ENCODE measurements around the gene GPR155. TPM values are rescaled to one million over a fixed set of nuclear protein-coding genes. Genes with fewer than 3 reads are reported as not detected.

GPR155 gene, protein sequence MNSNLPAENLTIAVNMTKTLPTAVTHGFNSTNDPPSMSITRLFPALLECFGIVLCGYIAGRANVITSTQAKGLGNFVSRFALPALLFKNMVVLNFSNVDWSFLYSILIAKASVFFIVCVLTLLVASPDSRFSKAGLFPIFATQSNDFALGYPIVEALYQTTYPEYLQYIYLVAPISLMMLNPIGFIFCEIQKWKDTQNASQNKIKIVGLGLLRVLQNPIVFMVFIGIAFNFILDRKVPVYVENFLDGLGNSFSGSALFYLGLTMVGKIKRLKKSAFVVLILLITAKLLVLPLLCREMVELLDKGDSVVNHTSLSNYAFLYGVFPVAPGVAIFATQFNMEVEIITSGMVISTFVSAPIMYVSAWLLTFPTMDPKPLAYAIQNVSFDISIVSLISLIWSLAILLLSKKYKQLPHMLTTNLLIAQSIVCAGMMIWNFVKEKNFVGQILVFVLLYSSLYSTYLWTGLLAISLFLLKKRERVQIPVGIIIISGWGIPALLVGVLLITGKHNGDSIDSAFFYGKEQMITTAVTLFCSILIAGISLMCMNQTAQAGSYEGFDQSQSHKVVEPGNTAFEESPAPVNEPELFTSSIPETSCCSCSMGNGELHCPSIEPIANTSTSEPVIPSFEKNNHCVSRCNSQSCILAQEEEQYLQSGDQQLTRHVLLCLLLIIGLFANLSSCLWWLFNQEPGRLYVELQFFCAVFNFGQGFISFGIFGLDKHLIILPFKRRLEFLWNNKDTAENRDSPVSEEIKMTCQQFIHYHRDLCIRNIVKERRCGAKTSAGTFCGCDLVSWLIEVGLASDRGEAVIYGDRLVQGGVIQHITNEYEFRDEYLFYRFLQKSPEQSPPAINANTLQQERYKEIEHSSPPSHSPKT
- 4.6 TPM for polyA plus RNA-seq (2013, experiment 1 of 2)
- 4.9 TPM for polyA plus RNA-seq (2013, experiment 2 of 2)

DNA sequence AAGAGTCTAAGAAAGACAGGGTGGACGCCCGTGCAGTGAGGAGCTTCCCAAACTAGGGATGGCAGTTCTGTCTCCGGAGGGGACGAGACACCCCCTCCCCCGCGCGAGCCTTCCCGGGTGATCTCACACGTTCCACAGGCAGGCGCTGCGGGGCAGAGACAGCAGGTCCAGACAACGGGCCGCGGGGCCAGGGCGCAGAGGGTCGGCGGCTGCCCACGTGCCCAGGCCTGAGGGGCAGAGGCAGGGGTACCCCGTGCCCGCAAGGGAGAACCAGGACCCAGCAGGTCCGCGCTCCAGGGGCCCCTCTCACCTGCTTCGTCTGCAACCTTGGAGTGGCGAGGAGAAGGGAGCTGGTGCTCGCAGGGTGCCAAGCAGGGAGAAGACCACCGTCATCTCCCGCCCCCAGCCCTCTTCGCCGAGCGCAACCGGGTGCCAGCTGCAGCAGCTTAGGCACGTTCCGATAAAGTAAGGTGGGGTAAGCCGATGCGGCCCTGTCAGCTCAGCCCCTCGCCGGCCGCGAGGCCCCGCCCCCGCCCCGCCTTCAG, at the start of gene GPR155:
GPR155 (minus strand) TSS at position 467 of the 545 bp plus-strand sequence. CDS start 5,073 bp downstream, outside the sequence.
- H3K36me3 ChIP-seq (ENCODE audit: control insufficient read depth in 1 of 2, insufficient read depth in 2 of 2, low read depth in 1 of 2, low read length in 2 of 2): peaks cover 0 to 3% of the 10 kb centered on the region in 2 experiments
- no peak within 1 kb of the TSS for H2BK15ac ChIP-seq (ENCODE audit: low read depth, poor library complexity, severe bottlenecking)
- peak within 1 kb of the TSS; percentile 90 for H3K9ac ChIP-seq (ENCODE audit: low read length)
- no peak within 1 kb of the TSS for H2BK5ac ChIP-seq (ENCODE audit: low read depth, low read length, poor library complexity, severe bottlenecking)
- H3K27ac ChIP-seq (ENCODE audit: low read length, poor library complexity, severe bottlenecking): peak within 1 kb of the TSS; percentile 87
- H3K4me2 ChIP-seq (ENCODE audit: low read length, poor library complexity, severe bottlenecking): peak within 1 kb of the TSS; percentile 100
- H2AFZ ChIP-seq (ENCODE audit: low read depth, low read length): peak within 1 kb of the TSS; percentile 95
- H3K9me3 ChIP-seq (ENCODE audit: control insufficient read depth, low read length): no peaks in the 10 kb centered on the region
- no peaks in the 10 kb centered on the region for H3K27me3 ChIP-seq (ENCODE audit: control insufficient read depth in 1 of 2, insufficient read depth in 1 of 2, low read length in 2 of 2)
- H3K18ac ChIP-seq (ENCODE audit: low read depth in 1 of 2, low read length in 2 of 2): peak within 1 kb of the TSS; percentile 82 to 86
- H3K79me1 ChIP-seq (replicated peaks; ENCODE audit: low read length, poor library complexity, severe bottlenecking): peaks cover 12% of the 10 kb centered on the region
- peak within 1 kb of the TSS in 1 of 2 experiments; percentile 59 for H3K14ac ChIP-seq (ENCODE audit: low read length in 2 of 2)
- H4K8ac ChIP-seq (ENCODE audit: low read length): peak within 1 kb of the TSS; percentile 99
- H4K91ac ChIP-seq (ENCODE audit: low read length): no peak within 1 kb of the TSS
- peak within 1 kb of the TSS in 1 of 2 experiments; percentile 31 for H2BK12ac ChIP-seq (ENCODE audit: low read length in 2 of 2)
- H2AK5ac ChIP-seq (ENCODE audit: low read length, severe bottlenecking): peak within 1 kb of the TSS; percentile 83
- H3K4me1 ChIP-seq (ENCODE audit: control insufficient read depth, insufficient read depth, low read depth, low read length): peaks cover 8% of the 10 kb centered on the region
- peak within 1 kb of the TSS in 1 of 2 experiments; percentile 83 for H3K23ac ChIP-seq (ENCODE audit: low read length in 2 of 2)
- WGBS: under 1% methylated on average over 31 of the region's 42 CpGs
- H3K4ac ChIP-seq (ENCODE audit: low read depth in 1 of 2, low read length in 2 of 2): peak within 1 kb of the TSS; percentile 75 to 88
- H2BK120ac ChIP-seq (ENCODE audit: low read depth, low read length): peak within 1 kb of the TSS; percentile 89
- peak within 1 kb of the TSS; percentile 80 to 96 for H3K4me3 ChIP-seq (ENCODE audit: insufficient read depth in 1 of 2, low read depth in 1 of 2, low read length in 2 of 2)
- DNase-seq: peak; percentile 69

DNA sequence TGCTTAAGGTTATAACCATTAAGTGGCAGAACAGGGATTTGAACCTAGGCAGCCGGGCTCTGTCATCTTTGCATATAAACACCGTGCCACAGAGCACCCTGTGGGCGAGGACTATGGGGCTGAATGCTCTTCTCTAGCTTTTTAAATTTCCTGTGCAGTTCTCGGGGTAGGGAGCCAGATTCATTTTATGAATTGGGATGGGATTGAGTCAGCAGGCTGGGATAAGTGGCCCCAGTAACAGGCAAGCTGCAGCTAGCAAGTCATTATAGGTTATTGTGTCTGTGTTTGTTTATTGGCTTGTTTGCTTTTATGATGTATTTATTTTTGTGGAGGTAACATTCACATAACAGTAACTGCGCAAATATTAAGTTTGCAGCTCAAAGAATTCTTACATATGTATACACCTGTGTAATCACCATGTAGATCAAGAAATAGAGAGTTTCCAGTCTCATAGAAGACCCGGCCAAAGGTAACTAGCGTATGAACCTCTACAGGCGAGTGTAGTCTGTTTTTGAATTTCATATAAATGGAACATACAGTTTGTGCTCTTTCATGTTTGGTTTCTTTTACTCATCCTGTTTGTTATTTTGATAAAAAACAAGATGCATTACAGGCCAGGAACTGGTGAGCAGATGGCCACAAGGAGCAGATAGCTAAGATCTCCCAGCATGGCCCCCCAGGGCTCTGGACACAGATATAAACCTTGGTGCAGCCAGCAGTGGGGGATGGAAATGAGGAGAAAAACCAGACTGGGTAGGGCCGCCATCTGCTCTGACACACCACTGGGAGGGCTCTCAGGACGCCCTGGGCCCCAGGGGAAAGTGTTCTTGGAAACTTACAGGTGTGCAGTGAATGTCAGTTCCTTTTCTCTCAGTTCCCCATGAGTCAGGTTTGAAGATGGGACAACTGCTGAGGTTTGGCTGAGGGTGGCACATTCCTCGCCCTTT, 49.2 kb upstream of the GPR155 start:
- no peak overlapping the region for H3K18ac ChIP-seq (ENCODE audit: low read depth in 1 of 2, low read length in 2 of 2)
- H3K14ac ChIP-seq (ENCODE audit: low read length in 2 of 2): no peak overlapping the region
- H3K36me3 ChIP-seq (ENCODE audit: control insufficient read depth in 1 of 2, insufficient read depth in 2 of 2, low read depth in 1 of 2, low read length in 2 of 2): no peaks in the 10 kb centered on the region
- no peak overlapping the region for H2AK5ac ChIP-seq (ENCODE audit: low read length, severe bottlenecking)
- no peak overlapping the region for H2BK5ac ChIP-seq (ENCODE audit: low read depth, low read length, poor library complexity, severe bottlenecking)
- H2BK15ac ChIP-seq (ENCODE audit: low read depth, poor library complexity, severe bottlenecking): no peak overlapping the region
- no peak for DNase-seq
- no peak overlapping the region for H2AFZ ChIP-seq (ENCODE audit: low read depth, low read length)
- no peak overlapping the region for H3K27ac ChIP-seq (ENCODE audit: low read length, poor library complexity, severe bottlenecking)
- no peaks in the 10 kb centered on the region for H3K79me1 ChIP-seq (replicated peaks; ENCODE audit: low read length, poor library complexity, severe bottlenecking)
- no peak overlapping the region for H3K4me2 ChIP-seq (ENCODE audit: low read length, poor library complexity, severe bottlenecking)
- H3K9me3 ChIP-seq (ENCODE audit: control insufficient read depth, low read length): no peaks in the 10 kb centered on the region
- H3K4me1 ChIP-seq (ENCODE audit: control insufficient read depth, insufficient read depth, low read depth, low read length): peaks cover 3% of the 10 kb centered on the region
- H3K4me3 ChIP-seq (ENCODE audit: insufficient read depth in 1 of 2, low read depth in 1 of 2, low read length in 2 of 2): no peak overlapping the region
- H3K4ac ChIP-seq (ENCODE audit: low read depth in 1 of 2, low read length in 2 of 2): no peak overlapping the region
- H3K27me3 ChIP-seq (ENCODE audit: control insufficient read depth in 1 of 2, insufficient read depth in 1 of 2, low read length in 2 of 2): peaks cover 0 to 14% of the 10 kb centered on the region in 2 experiments
- H2BK120ac ChIP-seq (ENCODE audit: low read depth, low read length): no peak overlapping the region
- H4K8ac ChIP-seq (ENCODE audit: low read length): no peak overlapping the region
- no peak overlapping the region for H2BK12ac ChIP-seq (ENCODE audit: low read length in 2 of 2)
- WGBS: 84% methylated on average over 10 of the region's 11 CpGs
- no peak overlapping the region for H3K9ac ChIP-seq (ENCODE audit: low read length)
- H3K23ac ChIP-seq (ENCODE audit: low read length in 2 of 2): no peak overlapping the region
- H4K91ac ChIP-seq (ENCODE audit: low read length): no peak overlapping the region

DNA sequence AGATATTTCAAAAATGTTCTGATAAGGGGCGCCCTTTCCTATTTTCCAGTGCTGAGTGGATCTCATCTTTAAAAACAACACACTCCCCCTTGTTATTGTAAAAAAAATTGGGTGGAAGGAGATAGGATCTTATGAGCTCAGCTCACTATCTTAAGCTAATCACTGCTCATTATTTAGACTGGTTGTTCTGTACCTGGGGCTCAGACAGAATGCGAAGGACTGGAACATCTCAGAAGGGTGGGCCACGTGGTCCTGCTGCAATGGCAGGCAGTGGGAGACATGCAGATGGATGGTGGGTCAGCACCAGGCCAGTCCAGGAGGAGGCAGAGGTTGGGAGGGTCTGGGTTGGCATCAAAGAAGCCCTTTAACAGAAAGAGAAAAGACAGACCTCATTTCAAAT, 48.3 kb upstream of the GPR155 start:
- no peak overlapping the region for H2BK5ac ChIP-seq (ENCODE audit: low read depth, low read length, poor library complexity, severe bottlenecking)

More for the DNA sequence above, 48.3 kb upstream of the GPR155 start:
- Histone ChIP-seq H3K18ac (ENCODE audit: low read depth in 1 of 2, low read length in 2 of 2) (no peak overlapping the region), H3K4me1 (ENCODE audit: control insufficient read depth, insufficient read depth, low read depth, low read length) (peaks cover 3% of the 10 kb centered on the region), H3K79me1 (replicated peaks; ENCODE audit: low read length, poor library complexity, severe bottlenecking) (no peaks in the 10 kb centered on the region), H3K4ac (ENCODE audit: low read depth in 1 of 2, low read length in 2 of 2) (no peak overlapping the region), H4K91ac (ENCODE audit: low read length) (no peak overlapping the region), H3K36me3 (ENCODE audit: control insufficient read depth in 1 of 2, insufficient read depth in 2 of 2, low read depth in 1 of 2, low read length in 2 of 2) (no peaks in the 10 kb centered on the region), H3K4me3 (ENCODE audit: insufficient read depth in 1 of 2, low read depth in 1 of 2, low read length in 2 of 2) (no peak overlapping the region), H3K27ac (ENCODE audit: low read length, poor library complexity, severe bottlenecking) (no peak overlapping the region), H2BK12ac (ENCODE audit: low read length in 2 of 2) (no peak overlapping the region), H2AK5ac (ENCODE audit: low read length, severe bottlenecking) (no peak overlapping the region), H3K9me3 (ENCODE audit: control insufficient read depth, low read length) (no peaks in the 10 kb centered on the region), H3K23ac (ENCODE audit: low read length in 2 of 2) (no peak overlapping the region), H3K4me2 (ENCODE audit: low read length, poor library complexity, severe bottlenecking) (no peak overlapping the region), H3K14ac (ENCODE audit: low read length in 2 of 2) (no peak overlapping the region), H3K27me3 (ENCODE audit: control insufficient read depth in 1 of 2, insufficient read depth in 1 of 2, low read length in 2 of 2) (peaks cover 0 to 12% of the 10 kb centered on the region in 2 experiments), H2AFZ (ENCODE audit: low read depth, low read length) (no peak overlapping the region), H4K8ac (ENCODE audit: low read length) (no peak overlapping the region), H3K9ac (ENCODE audit: low read length) (no peak overlapping the region), H2BK120ac (ENCODE audit: low read depth, low read length) (no peak overlapping the region), H2BK15ac (ENCODE audit: low read depth, poor library complexity, severe bottlenecking) (no peak overlapping the region)
- 67% methylated on average over 2 of the region's 3 CpGs for WGBS
- no peak for DNase-seq
